ENCODE results near the gene HOXD12.

DNA sequence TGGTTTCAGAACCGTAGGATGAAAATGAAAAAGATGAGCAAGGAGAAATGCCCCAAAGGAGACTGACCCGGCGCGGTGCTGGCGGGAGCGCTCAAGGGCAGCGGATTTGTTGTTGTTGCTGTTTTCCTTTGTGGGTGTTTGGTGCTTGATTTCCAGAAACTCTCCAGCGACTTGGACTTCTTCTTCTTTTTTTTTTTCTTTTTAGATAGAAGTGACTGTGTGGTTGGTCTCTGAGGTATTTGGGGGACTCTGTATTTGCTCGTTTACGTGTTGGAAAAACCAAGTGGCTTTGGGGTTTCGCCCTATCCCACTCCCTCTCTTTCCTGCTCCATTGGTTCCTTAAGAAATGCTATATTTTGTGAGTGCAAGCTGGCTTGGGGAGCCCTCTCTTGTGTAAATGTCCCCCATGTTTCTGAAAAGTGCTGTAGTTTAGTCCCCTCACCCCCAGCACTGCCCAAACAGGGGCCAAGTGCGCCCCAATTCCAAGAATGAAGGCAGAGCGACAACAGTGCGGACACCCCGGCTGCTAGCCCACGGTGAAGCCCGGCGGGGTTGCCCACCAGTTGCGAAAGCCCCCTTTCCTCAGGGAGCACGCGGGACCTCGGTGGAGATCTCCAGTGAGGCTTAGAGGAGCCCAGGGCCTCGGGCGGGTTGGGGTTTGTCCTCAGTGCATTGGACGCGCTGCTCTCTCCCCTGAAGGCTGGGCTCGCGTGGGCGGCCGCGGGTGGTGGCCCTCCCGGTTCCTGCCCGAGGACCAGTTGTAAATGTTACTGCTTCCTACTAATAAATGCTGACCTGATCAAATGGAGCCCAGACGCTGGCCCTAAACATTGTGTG lies 24.7 kb downstream of the HOXD12 start:
- TF ChIP-seq EZH2 (IDR thresholded peaks at IDR 0.05; ENCODE audit: borderline replicate concordance, low read depth, low read length, poor library complexity, severe bottlenecking) = no peak
- TF ChIP-seq, protein P1, sequence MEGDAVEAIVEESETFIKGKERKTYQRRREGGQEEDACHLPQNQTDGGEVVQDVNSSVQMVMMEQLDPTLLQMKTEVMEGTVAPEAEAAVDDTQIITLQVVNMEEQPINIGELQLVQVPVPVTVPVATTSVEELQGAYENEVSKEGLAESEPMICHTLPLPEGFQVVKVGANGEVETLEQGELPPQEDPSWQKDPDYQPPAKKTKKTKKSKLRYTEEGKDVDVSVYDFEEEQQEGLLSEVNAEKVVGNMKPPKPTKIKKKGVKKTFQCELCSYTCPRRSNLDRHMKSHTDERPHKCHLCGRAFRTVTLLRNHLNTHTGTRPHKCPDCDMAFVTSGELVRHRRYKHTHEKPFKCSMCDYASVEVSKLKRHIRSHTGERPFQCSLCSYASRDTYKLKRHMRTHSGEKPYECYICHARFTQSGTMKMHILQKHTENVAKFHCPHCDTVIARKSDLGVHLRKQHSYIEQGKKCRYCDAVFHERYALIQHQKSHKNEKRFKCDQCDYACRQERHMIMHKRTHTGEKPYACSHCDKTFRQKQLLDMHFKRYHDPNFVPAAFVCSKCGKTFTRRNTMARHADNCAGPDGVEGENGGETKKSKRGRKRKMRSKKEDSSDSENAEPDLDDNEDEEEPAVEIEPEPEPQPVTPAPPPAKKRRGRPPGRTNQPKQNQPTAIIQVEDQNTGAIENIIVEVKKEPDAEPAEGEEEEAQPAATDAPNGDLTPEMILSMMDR (conservative IDR thresholded peaks at IDR 0.05; ENCODE audit: low read depth, low read length) = no peak
